OCI-LY7 (cell line): ENCODE measurements around the gene SEMG2.

ENCODE experiments used
- CTCF ChIP-seq: fragments of 200-600 bp; sonication (generic); conservative IDR thresholded peaks from 2 replicates; pipeline ENCODE4 v1.5.1; 2014; ENCODE audit warnings: mild to moderate bottlenecking, antibody characterized with exemption, low read length, moderate library complexity, mixed read lengths
- EZH2phosphoT487 ChIP-seq: fragments of 200-600 bp; sonication (generic); IDR thresholded peaks from 2 replicates; pipeline ENCODE4 v1.6.1; 2018; ENCODE audit warnings: low read depth, borderline replicate concordance, mild to moderate bottlenecking, mixed run types, antibody characterized with exemption, low read length, moderate library complexity, mixed read lengths

- TF ChIP-seq EZH2phosphoT487 (no peak), CTCF (no peak)
Observed at GRCh38 chr20:45189861-45190260, 31.3 kb upstream of the SEMG2 start.
